MCF 10A (cell line): ENCODE measurements around the gene TMEM260. TPM values are rescaled to one million over a fixed set of nuclear protein-coding genes. Genes with fewer than 3 reads are reported as not detected.
"Not testable (repeated sequence)": the region's sequence is repeated elsewhere in the genome, so short reads cannot be mapped to it uniquely, and the experiment has no call there.

Experiments used
- BruUV-seq: library from RNA; stranded (reverse); fragments of 400-500 nt; replicated peaks from 2 replicates; lab custom pipeline; 2021; lab: Mats Ljungman, UMichigan
- CTCF ChIA-PET: fragments of 300-600 bp; sonication (Branson Sonifier 250); formaldehyde crosslinking; extraction: SDS; loops from one replicate; lab custom pipeline; 2021; ENCODE audit warnings: antibody characterized with exemption, inconsistent platforms; lab: Yijun Ruan, JAX
- POLR2A ChIA-PET: fragments of 300-600, 350-650 bp; sonication (Branson Sonifier 250); formaldehyde crosslinking; extraction: SDS; loops from one replicate; lab custom pipeline; 2020; ENCODE audit warnings: antibody characterized with exemption, inconsistent platforms; lab: Yijun Ruan, JAX
- DNase-seq: peaks from one replicate; pipeline ENCODE4 v3.0.0-alpha.2; 2018; ENCODE audit not compliant: unreplicated experiment
- H3K27ac Mint-ChIP-seq: one replicate; pipeline ENCODE4 v1.8.0; 2022; ENCODE audit warnings: mild to moderate bottlenecking, low read depth, mixed read lengths; ENCODE audit not compliant: unreplicated experiment
- H3K27me3 Mint-ChIP-seq: one replicate; pipeline ENCODE4 v1.8.0; 2022; ENCODE audit warnings: mixed read lengths; ENCODE audit not compliant: insufficient read depth, unreplicated experiment
- H3K36me3 Mint-ChIP-seq: one replicate; pipeline ENCODE4 v1.8.0; 2022; ENCODE audit warnings: mild to moderate bottlenecking, moderate library complexity, mixed read lengths; ENCODE audit not compliant: insufficient read depth, unreplicated experiment
- H3K4me1 Mint-ChIP-seq: one replicate; pipeline ENCODE4 v1.8.0; 2022; ENCODE audit warnings: mixed read lengths; ENCODE audit not compliant: insufficient read depth, unreplicated experiment
- H3K4me3 Mint-ChIP-seq: one replicate; pipeline ENCODE4 v1.8.0; 2022; ENCODE audit warnings: mild to moderate bottlenecking, moderate library complexity, mixed read lengths; ENCODE audit not compliant: unreplicated experiment
- H3K9me3 Mint-ChIP-seq: one replicate; pipeline ENCODE4 v1.8.0; 2022; ENCODE audit warnings: mixed read lengths; ENCODE audit not compliant: unreplicated experiment
- CTCF ChIP-seq: fragments of 200-600 bp; IDR thresholded peaks from one replicate; pipeline ENCODE4 v1.8.0; 2022; ENCODE audit warnings: antibody characterized with exemption, mild to moderate bottlenecking; ENCODE audit not compliant: unreplicated experiment
- intact Hi-C: fragments of 100-400 bp; cut with micrococcal nuclease; formaldehyde crosslinking; loops from 2 replicates; pipeline ENCODE4 v1.14.1; 2022
- total RNA-seq: library from RNA; stranded (reverse); gene quantifications from 2 replicates; pipeline ENCODE4 v1.2.3, GENCODE V29; 2022

Gene TMEM260
- total RNA-seq, 1 experiment from 2014 or later = 20.8 TPM

- BruUV-seq = no TSS peak
- no peaks in the 10 kb centered on the region for H3K36me3 Mint-ChIP-seq
- no peak overlapping the region for H3K4me3 Mint-ChIP-seq
- CTCF ChIA-PET = interaction anchor here (1.6 kb wide), 1 partner anchor 174 kb away, joined by 4 read pairs; no protein-coding TSS in a partner anchor
- H3K4me1 Mint-ChIP-seq = peaks cover 11% of the 10 kb centered on the region
- H3K27ac Mint-ChIP-seq = peak overlapping the region; percentile 90
- DNase-seq = no peak
- intact Hi-C loops = loop anchor here (5.0 to 10.0 kb wide), 4 partner anchors 108 to 517 kb away; no protein-coding TSS in a partner anchor
- peaks cover 18% of the 10 kb centered on the region for H3K9me3 Mint-ChIP-seq
- no peak for TF ChIP-seq CTCF
- H3K27me3 Mint-ChIP-seq = no peaks in the 10 kb centered on the region
- POLR2A ChIA-PET = no interaction called here
These were observed 85.3 kb downstream of the TMEM260 start for GRCh38 chr14:56664811-56665421.

GRCh38 chr14:56666294-56666693 is 86.7 kb downstream of the TMEM260 start:
- H3K4me3 Mint-ChIP-seq = no peak overlapping the region
- CTCF ChIA-PET = interaction anchor here (0.5 to 1.6 kb wide), 4 partner anchors 9 to 593 kb away, joined by 3 to 4 read pairs (median 4); no protein-coding TSS in a partner anchor
- no peaks in the 10 kb centered on the region for H3K27me3 Mint-ChIP-seq

GRCh38 chr14:56666716-56667115 is 87.1 kb downstream of the TMEM260 start:
- Mint-ChIP-seq H3K36me3 (no peaks in the 10 kb centered on the region), H3K4me1 (peaks cover 11% of the 10 kb centered on the region), H3K27ac (peak overlapping the region; percentile 90), H3K9me3 (peaks cover 18% of the 10 kb centered on the region), H3K4me3 (no peak overlapping the region), H3K27me3 (no peaks in the 10 kb centered on the region)
- POLR2A ChIA-PET = interaction anchor here (1.2 kb wide), 1 partner anchor 14 kb away, joined by 4 read pairs; no protein-coding TSS in a partner anchor
- intact Hi-C loops = loop anchor here (10.0 kb wide), 1 partner anchor 398 kb away; no protein-coding TSS in a partner anchor
- CTCF ChIA-PET = interaction anchor here (0.5 to 1.1 kb wide), 3 partner anchors 9 to 593 kb away, joined by 3 to 4 read pairs (median 3); no protein-coding TSS in a partner anchor
- peak; percentile 38 for DNase-seq
- BruUV-seq = no TSS peak
- TF ChIP-seq CTCF = no peak

More at GRCh38 chr14:56666294-56666693, 86.7 kb downstream of the TMEM260 start:
- Mint-ChIP-seq H3K36me3 (no peaks in the 10 kb centered on the region), H3K27ac (peak overlapping the region; percentile 90), H3K4me1 (peaks cover 11% of the 10 kb centered on the region), H3K9me3 (peaks cover 18% of the 10 kb centered on the region)
- POLR2A ChIA-PET = interaction anchor here (1.2 kb wide), 1 partner anchor 15 kb away, joined by 4 read pairs; no protein-coding TSS in a partner anchor
- TF ChIP-seq CTCF = no peak
- DNase-seq = peak; percentile 8
- intact Hi-C loops = loop anchor here (10.0 kb wide), 1 partner anchor 399 kb away; no protein-coding TSS in a partner anchor
- BruUV-seq = no TSS peak

- H3K4me3 Mint-ChIP-seq, H3K27me3 Mint-ChIP-seq, DNase-seq, H3K36me3 Mint-ChIP-seq, H3K27ac Mint-ChIP-seq, BruUV-seq: not testable (repeated sequence)
- CTCF ChIA-PET = interaction anchor here (0.6 to 1.1 kb wide), 2 partner anchors 10 to 12 kb away, joined by 3 read pairs; no protein-coding TSS in a partner anchor
- intact Hi-C loops = loop anchor here (10.0 kb wide), 1 partner anchor 398 kb away; no protein-coding TSS in a partner anchor
- H3K9me3 Mint-ChIP-seq = peaks cover 18% of the 10 kb centered on the region
- peaks cover 11% of the 10 kb centered on the region for H3K4me1 Mint-ChIP-seq
- POLR2A ChIA-PET = interaction anchor here (1.2 kb wide), 1 partner anchor 14 kb away, joined by 4 read pairs; no protein-coding TSS in a partner anchor
These were observed 87.7 kb downstream of the TMEM260 start for GRCh38 chr14:56667290-56667689.
